Measurements from ENCODE around the gene UBE4A. TPM values are rescaled to one million over a fixed set of nuclear protein-coding genes. Genes with fewer than 3 reads are reported as not detected.

The UBE4A gene
- polyA plus RNA-seq, 1 of the 3 experiments (the other 2 are of a cell fraction) = 7.7 TPM

DNA sequence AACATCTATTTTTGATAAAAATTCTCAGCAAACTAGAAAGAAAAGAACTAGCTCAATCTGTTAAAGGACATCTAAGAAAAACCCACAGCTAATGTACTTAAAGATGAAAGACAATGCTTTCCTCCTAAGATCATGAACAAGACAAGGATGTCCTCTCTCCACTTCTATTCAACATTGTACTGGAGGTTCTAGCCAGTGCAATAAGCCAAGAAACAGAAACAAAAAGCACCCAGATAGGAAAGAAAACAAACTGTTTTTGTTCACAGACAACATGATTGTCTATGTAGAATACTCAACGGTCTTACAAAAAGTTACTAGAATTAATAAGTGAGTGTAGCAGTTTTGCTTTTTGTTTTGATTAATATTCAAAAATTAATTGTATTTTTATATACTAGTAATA, 24.7 kb upstream of the UBE4A start:
- H3F3A ChIP-seq (replicated peaks; ENCODE audit: insufficient read depth) = no peaks in the 10 kb centered on the region
- no peaks in the 10 kb centered on the region for H3K9me2 ChIP-seq
- no peak overlapping the region for H2AFZ ChIP-seq (ENCODE audit: low read depth)
- no peaks in the 10 kb centered on the region for H3K36me3 ChIP-seq (replicated peaks in 1 of 2; ENCODE audit: control insufficient read depth in 1 of 2, insufficient read depth in 2 of 2, low read length in 1 of 2)
- H3K4me3 ChIP-seq (ENCODE audit: low read depth in 2 of 2, low read length in 1 of 2) = no peak overlapping the region
- H3K4me1 ChIP-seq (ENCODE audit: control insufficient read depth in 1 of 2, insufficient read depth in 2 of 2, low read depth in 1 of 2, low read length in 1 of 2) = no peaks in the 10 kb centered on the region
- H3K27ac ChIP-seq (ENCODE audit: low read depth in 2 of 2, low read length in 1 of 2) = no peak overlapping the region
- no peaks in the 10 kb centered on the region for H3K79me2 ChIP-seq (ENCODE audit: insufficient read depth)
- no peaks in the 10 kb centered on the region for H3K9me3 ChIP-seq
- H3K4me2 ChIP-seq = no peak overlapping the region
- POLR2A ChIA-PET = no interaction called here
- 0% methylated on average over 1 of the region's 1 CpG for WGBS (ENCODE audit: low lambda C conversion rate)
- no peaks in the 10 kb centered on the region; the same call in 1 of the 2 replicates for H3K27me3 ChIP-seq (ENCODE audit: insufficient read depth)
- H3K9ac ChIP-seq = no peak overlapping the region
- TF ChIP-seq RCOR1 (IDR thresholded peaks at IDR 0.05; ENCODE audit: low read length) (no peak), POLR2AphosphoS5 (IDR thresholded peaks at IDR 0.05; ENCODE audit: low read depth, low read length) (no peak), IRF3 (IDR thresholded peaks at IDR 0.05; ENCODE audit: low read depth, low read length) (no peak), CHD2 (IDR thresholded peaks at IDR 0.05; ENCODE audit: low read length, partially characterized antibody) (no peak), EP300 (IDR thresholded peaks at IDR 0.05; ENCODE audit: borderline replicate concordance in 1 of 2, low read depth in 1 of 2, low read length in 1 of 2) (no peak), MEF2A (IDR thresholded peaks at IDR 0.05; ENCODE audit: borderline replicate concordance, low read depth) (no peak), FOSL2 (IDR thresholded peaks at IDR 0.05; ENCODE audit: borderline replicate concordance, low read depth) (no peak), RFX5 (IDR thresholded peaks at IDR 0.05; ENCODE audit: low read length) (no peak), FOXM1 (IDR thresholded peaks at IDR 0.05; ENCODE audit: low read depth) (no peak), GABPA (IDR thresholded peaks at IDR 0.05; ENCODE audit: low read depth) (no peak), NRF1 (IDR thresholded peaks at IDR 0.05; ENCODE audit: low read depth, low read length) (no peak), TAF1 (IDR thresholded peaks at IDR 0.05; ENCODE audit: borderline replicate concordance, low read depth, low read length) (no peak), SIN3A (IDR thresholded peaks at IDR 0.05; ENCODE audit: borderline replicate concordance, low read depth, low read length) (no peak), SMC3 (IDR thresholded peaks at IDR 0.05; ENCODE audit: low read depth, low read length) (no peak), EZH2phosphoT487 (IDR thresholded peaks at IDR 0.05; ENCODE audit: borderline replicate concordance, low read depth) (no peak), NFIC (IDR thresholded peaks at IDR 0.05; ENCODE audit: borderline replicate concordance) (no peak)
- TF ChIP-seq, protein P1, sequence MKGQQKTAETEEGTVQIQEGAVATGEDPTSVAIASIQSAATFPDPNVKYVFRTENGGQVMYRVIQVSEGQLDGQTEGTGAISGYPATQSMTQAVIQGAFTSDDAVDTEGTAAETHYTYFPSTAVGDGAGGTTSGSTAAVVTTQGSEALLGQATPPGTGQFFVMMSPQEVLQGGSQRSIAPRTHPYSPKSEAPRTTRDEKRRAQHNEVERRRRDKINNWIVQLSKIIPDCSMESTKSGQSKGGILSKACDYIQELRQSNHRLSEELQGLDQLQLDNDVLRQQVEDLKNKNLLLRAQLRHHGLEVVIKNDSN (IDR thresholded peaks at IDR 0.05; ENCODE audit: borderline replicate concordance, low read depth) = no peak
- no peak for DNase-seq
- CTCF ChIA-PET = interaction anchor here (0.9 kb wide), 1 partner anchor 18 kb away, joined by 3 read pairs; no protein-coding TSS in a partner anchor
- no peaks in the 10 kb centered on the region for H4K20me1 ChIP-seq (ENCODE audit: insufficient read depth)

- POLR2A ChIA-PET = interaction anchor here (0.6 kb wide), 1 partner anchor 61 kb away, joined by 3 read pairs; no protein-coding TSS in a partner anchor
Observed at GRCh38 chr11:118338637-118339061, 20.8 kb upstream of the UBE4A start.

More at GRCh38 chr11:118338637-118339061, 20.8 kb upstream of the UBE4A start:
- Histone ChIP-seq H3K4me2 (no peak overlapping the region), H3K36me3 (replicated peaks in 1 of 2; ENCODE audit: control insufficient read depth in 1 of 2, insufficient read depth in 2 of 2, low read length in 1 of 2) (no peaks in the 10 kb centered on the region), H3K27ac (ENCODE audit: low read depth in 2 of 2, low read length in 1 of 2) (no peak overlapping the region), H3K9ac (no peak overlapping the region), H2AFZ (ENCODE audit: low read depth) (no peak overlapping the region), H3K9me3 (no peaks in the 10 kb centered on the region), H3F3A (replicated peaks; ENCODE audit: insufficient read depth) (no peaks in the 10 kb centered on the region), H4K20me1 (ENCODE audit: insufficient read depth) (no peaks in the 10 kb centered on the region), H3K4me3 (ENCODE audit: low read depth in 2 of 2, low read length in 1 of 2) (no peak overlapping the region), H3K9me2 (no peaks in the 10 kb centered on the region), H3K4me1 (ENCODE audit: control insufficient read depth in 1 of 2, insufficient read depth in 2 of 2, low read depth in 1 of 2, low read length in 1 of 2) (no peaks in the 10 kb centered on the region), H3K79me2 (ENCODE audit: insufficient read depth) (no peaks in the 10 kb centered on the region), H3K27me3 (ENCODE audit: insufficient read depth) (no peaks in the 10 kb centered on the region; the same call in 1 of the 2 replicates)
- TF ChIP-seq GABPA (IDR thresholded peaks at IDR 0.05; ENCODE audit: low read depth) = no peak
- no peak for TF ChIP-seq JUND (IDR thresholded peaks at IDR 0.05)
- TF ChIP-seq CTCF (IDR thresholded peaks at IDR 0.05) = no peak
- WGBS (ENCODE audit: low lambda C conversion rate) = under 1% methylated on average over 7 of the region's 7 CpGs
- DNase-seq = no peak
- CTCF ChIA-PET = interaction anchor here (1.2 kb wide), 1 partner anchor 14 kb away, joined by 3 read pairs; no protein-coding TSS in a partner anchor

Data from SK-N-SH (cell line).